ENCODE measurements around the gene TTC39A. TPM values are rescaled to one million over a fixed set of nuclear protein-coding genes. Genes with fewer than 3 reads are reported as not detected.
A peak's percentile ranks its signal among the peaks of the same experiment; 100 is the strongest.

Gene TTC39A
- total RNA-seq, 1 donor from 2014 or later = 42.1 TPM

DNA sequence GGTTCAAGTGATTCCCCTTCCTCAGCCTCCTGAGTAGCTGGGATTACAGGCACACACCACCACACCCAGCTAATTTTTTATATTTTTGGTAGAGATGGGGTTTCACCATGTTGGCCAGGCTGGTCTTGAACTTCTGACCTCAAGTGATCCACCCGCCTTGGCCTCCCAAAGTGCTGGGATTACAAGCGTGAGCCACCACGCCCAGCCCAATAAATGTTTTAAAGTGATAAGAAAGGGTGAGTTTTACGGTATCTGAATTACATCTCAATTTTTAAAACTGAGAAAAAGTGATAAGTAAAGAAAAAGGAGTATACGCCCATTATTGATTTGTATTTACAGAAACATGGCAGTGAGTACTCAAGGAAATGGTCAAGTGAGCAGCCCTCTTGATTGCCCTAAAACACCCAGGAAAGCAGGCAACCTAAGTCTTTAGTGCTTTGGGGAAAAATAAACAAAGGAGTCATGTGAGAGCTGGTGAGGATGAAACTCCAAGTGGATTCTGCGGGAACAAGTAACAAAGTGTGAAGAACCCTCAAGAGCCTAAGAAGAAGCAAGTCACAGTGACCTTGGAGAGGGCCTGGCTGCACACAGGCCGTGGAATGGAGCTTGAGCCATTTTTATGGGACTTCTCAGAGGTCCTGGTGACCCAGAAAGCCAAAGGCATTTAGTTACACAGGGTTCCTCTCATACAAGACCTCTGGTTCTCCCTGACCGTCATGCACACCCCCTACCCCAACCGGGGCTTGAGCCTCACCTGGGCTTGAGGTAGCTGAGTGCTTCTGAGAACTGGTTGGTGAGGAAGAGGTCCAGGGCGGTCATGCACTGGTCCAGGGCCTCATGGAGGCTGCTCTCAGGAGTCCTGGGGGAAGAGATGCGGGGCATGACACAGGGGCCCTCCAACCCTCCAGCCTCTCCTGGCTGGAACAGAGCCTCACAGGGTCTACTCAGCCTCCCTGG, 9.1 kb downstream of the TTC39A start:
- no peak overlapping the region for H3K27ac ChIP-seq
- H3K4me1 ChIP-seq = no peaks in the 10 kb centered on the region
- ATAC-seq (peak; percentile 71), DNase-seq (no peak)
- intact Hi-C loops (cut with DNase I) = no loop called here
- no peaks in the 10 kb centered on the region for H3K27me3 ChIP-seq
- no peak overlapping the region for H3K4me3 ChIP-seq
- H3K36me3 ChIP-seq = no peaks in the 10 kb centered on the region
- no peaks in the 10 kb centered on the region for H3K9me3 ChIP-seq
- TF ChIP-seq, protein P1, sequence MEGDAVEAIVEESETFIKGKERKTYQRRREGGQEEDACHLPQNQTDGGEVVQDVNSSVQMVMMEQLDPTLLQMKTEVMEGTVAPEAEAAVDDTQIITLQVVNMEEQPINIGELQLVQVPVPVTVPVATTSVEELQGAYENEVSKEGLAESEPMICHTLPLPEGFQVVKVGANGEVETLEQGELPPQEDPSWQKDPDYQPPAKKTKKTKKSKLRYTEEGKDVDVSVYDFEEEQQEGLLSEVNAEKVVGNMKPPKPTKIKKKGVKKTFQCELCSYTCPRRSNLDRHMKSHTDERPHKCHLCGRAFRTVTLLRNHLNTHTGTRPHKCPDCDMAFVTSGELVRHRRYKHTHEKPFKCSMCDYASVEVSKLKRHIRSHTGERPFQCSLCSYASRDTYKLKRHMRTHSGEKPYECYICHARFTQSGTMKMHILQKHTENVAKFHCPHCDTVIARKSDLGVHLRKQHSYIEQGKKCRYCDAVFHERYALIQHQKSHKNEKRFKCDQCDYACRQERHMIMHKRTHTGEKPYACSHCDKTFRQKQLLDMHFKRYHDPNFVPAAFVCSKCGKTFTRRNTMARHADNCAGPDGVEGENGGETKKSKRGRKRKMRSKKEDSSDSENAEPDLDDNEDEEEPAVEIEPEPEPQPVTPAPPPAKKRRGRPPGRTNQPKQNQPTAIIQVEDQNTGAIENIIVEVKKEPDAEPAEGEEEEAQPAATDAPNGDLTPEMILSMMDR (IDR thresholded peaks at IDR 0.05) = no peak

DNA sequence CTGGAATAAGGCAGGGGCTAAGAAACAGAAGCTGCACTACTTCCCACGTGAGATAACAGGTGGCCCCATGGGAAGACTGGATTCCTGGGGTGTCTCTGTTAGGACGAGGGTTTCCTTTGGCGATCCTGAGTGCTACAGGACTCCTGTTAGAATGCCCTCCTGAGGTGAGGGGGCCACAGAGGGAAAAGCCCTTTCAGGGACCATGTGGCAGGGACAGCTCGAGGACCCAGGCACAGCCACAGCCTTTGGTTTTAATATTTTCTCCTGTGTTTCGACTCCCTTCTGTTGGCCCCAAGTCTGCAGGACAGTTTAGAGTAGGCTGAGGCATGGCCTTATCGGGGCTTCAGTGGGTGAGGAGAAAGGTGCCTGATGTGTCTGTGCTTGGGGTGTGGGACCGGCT, 12.6 kb downstream of the TTC39A start:
- intact Hi-C loops (cut with DNase I) = no loop called here
- Histone ChIP-seq H3K4me3 (no peak overlapping the region), H3K27me3 (no peaks in the 10 kb centered on the region), H3K4me1 (peaks cover 14% of the 10 kb centered on the region), H3K36me3 (no peaks in the 10 kb centered on the region), H3K27ac (no peak overlapping the region), H3K9me3 (no peaks in the 10 kb centered on the region)
- ATAC-seq = no peak
- no peak for DNase-seq
- TF ChIP-seq, protein P1 (IDR thresholded peaks at IDR 0.05) = no peak

DNA sequence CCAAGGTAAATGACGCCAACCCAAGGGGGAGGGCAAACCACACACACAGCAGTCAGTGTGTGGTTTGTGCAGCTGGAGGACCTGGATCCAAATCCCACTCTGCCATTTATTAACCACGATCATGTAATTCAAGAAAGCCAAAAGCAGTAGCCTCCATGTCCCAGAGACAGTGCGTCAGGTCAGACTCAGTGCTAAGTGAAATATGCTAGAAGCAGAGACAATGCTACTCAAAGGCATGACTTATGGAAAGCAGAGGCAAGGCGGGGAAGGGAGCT, 13.6 kb downstream of the TTC39A start:
- H3K4me3 ChIP-seq = no peak overlapping the region
- no peaks in the 10 kb centered on the region for H3K9me3 ChIP-seq
- intact Hi-C loops (cut with DNase I) = no loop called here
- TF ChIP-seq, protein P1 (IDR thresholded peaks at IDR 0.05) = no peak
- no peak overlapping the region for H3K27ac ChIP-seq
- no peak for ATAC-seq
- no peak for DNase-seq
- H3K27me3 ChIP-seq = no peaks in the 10 kb centered on the region
- H3K36me3 ChIP-seq = no peaks in the 10 kb centered on the region
- H3K4me1 ChIP-seq = peaks cover 14% of the 10 kb centered on the region

DNA sequence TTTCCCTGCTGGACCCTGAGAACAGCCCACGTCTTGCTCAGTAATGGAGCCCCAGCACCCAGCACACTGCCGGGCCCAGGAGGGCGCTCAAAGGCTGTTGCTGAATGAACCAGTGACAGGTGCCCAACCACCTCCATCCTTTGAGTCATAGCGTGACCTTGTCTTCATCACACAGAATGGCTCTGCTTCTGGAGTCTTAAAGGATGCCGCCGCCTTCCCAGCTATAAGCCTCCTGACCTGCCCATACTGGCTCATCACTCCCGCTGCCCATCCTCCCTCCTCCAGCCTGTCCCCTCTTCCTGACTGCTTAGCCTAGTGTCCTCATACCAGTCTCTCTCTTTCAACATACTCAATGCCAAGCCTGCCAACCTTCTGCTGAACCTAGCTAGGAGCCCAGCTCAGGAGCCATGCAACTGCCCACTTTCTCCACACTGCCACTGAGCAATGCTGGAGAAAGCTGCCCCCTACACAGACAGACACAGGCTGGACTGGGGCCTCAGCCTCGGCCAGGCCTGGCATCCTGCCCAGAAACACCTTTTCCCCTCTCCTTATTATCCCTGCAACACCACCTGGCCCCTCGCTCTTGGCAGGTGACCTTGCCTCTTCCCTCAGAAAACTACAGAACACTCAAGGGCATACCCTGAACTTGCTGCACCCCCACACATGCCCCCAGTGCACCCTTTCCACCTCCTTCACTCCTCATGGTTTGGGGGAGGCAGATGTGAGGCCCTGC, 14.1 kb downstream of the TTC39A start:
- Histone ChIP-seq H3K36me3 (no peaks in the 10 kb centered on the region), H3K4me3 (no peak overlapping the region), H3K27me3 (no peaks in the 10 kb centered on the region), H3K9me3 (no peaks in the 10 kb centered on the region), H3K27ac (no peak overlapping the region), H3K4me1 (peaks cover 14% of the 10 kb centered on the region)
- DNase-seq = peak; percentile 55
- intact Hi-C loops (cut with DNase I) = no loop called here
- ATAC-seq = no peak
- TF ChIP-seq, protein P1 (IDR thresholded peaks at IDR 0.05) = no peak

DNA sequence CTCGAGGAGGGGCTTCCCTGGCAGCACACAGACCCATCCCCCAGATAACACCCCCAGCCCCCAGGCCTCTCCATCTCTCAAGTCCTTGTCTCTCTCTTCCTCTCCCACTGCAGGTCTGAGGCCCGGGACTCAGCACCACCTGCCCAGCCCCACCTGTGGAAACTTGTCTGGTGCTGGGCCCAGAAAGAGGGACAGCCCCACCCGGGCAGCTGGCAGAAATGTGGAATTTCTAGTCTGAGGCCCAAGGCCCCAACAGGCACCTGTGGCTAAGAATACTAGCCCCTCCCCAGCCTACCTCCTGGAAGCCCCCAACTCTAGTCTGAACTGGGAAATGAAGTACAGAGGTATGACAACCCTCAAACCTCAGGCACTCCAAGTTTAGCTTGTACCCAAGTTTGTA, 15.4 kb downstream of the TTC39A start:
- Histone ChIP-seq H3K27me3 (no peaks in the 10 kb centered on the region), H3K27ac (peak overlapping the region; percentile 65), H3K36me3 (no peaks in the 10 kb centered on the region), H3K4me3 (no peak overlapping the region), H3K4me1 (peaks cover 14% of the 10 kb centered on the region), H3K9me3 (no peaks in the 10 kb centered on the region)
- DNase-seq = peak; percentile 76
- ATAC-seq = peak; percentile 42
- intact Hi-C loops (cut with DNase I) = no loop called here
- TF ChIP-seq, protein P1 (IDR thresholded peaks at IDR 0.05) = no peak
